H1 (cell line): Measurements from ENCODE around the gene XDH. TPM values are rescaled to one million over a fixed set of nuclear protein-coding genes. Genes with fewer than 3 reads are reported as not detected.

Experiments used
- ASH2L ChIP-seq: fragments of 200-600, 300-600 bp; sonication (generic); IDR thresholded peaks from one replicate; pipeline ENCODE4 v1.7.1; 2017; ENCODE audit warnings: low read length
- CHD1 ChIP-seq: IDR thresholded peaks from 2 replicates; pipeline ENCODE4 v1.6.1; 2012; ENCODE audit warnings: low read depth, low read length, improper control_type of control experiment
- GABPA ChIP-seq: IDR thresholded peaks from 2 replicates; pipeline ENCODE4 v1.6.1; 2011; ENCODE audit warnings: mild to moderate bottlenecking, low read length, moderate library complexity, borderline replicate concordance; ENCODE audit not compliant: insufficient read depth
- POU5F1 ChIP-seq: IDR thresholded peaks from 2 replicates; pipeline ENCODE4 v1.6.1; 2011; ENCODE audit warnings: low read depth, mild to moderate bottlenecking, low read length, moderate library complexity
- RNF2 ChIP-seq: fragments of 200-900, 300-1000 bp; sonication (generic); IDR thresholded peaks from 2 replicates; pipeline ENCODE4 v1.7.1; 2016; ENCODE audit warnings: borderline replicate concordance, low read depth, mild to moderate bottlenecking, antibody characterized with exemption, low read length; ENCODE audit not compliant: poor library complexity, severe bottlenecking; ENCODE audit errors: missing control alignments
- YY1 ChIP-seq: IDR thresholded peaks from 2 replicates; pipeline ENCODE4 v1.6.1; 2011; ENCODE audit warnings: low read depth, mild to moderate bottlenecking, low read length
- polyA plus RNA-seq, 7 experiments: library from polyadenylated mRNA; depleted of rRNA in 3 of 7; stranded (reverse) in 5 of 7; unstranded in 2 of 7; fragments of >200 nt in 5 of 7; fragments of 200-250 nt in 2 of 7; gene quantifications; 1 replicate in 5 of 7; 2 replicates in 1 of 7; 4 replicates in 1 of 7; pipeline versions ENCODE4 v1.2.1 to v1.2.3, GENCODE V29; 2011 to 2013; ENCODE audit warnings: missing spikeins in 2 of 7, mixed read lengths in 2 of 7
- total RNA-seq: library from RNA; stranded (reverse); fragmentation: NEBNext Ultra II Directional; extraction: Animal tissue kit (Norgen Biotek cat#: 25700); gene quantifications from 2 replicates; pipeline ENCODE4 v1.2.1, GENCODE V29; 2021
- TF ChIP-seq, protein P1 (sequence below): IDR thresholded peaks from 2 replicates; pipeline ENCODE4 v1.6.1; 2012; ENCODE audit warnings: low read length, inconsistent platforms
- TF ChIP-seq, protein P2 (sequence below): fragments of 300-600 bp; sonication (generic); IDR thresholded peaks from 2 replicates; pipeline ENCODE4 v1.7.1; 2012; ENCODE audit warnings: low read length, moderate library complexity, mild to moderate bottlenecking, inconsistent platforms; ENCODE audit not compliant: insufficient replicate concordance

The XDH gene
- total and polyA plus RNA-seq, 2 of the 8 experiments (the other 6 are each of a cell fraction or from before 2014, with no cell fraction given) = 0.68 to 1.2 TPM

DNA sequence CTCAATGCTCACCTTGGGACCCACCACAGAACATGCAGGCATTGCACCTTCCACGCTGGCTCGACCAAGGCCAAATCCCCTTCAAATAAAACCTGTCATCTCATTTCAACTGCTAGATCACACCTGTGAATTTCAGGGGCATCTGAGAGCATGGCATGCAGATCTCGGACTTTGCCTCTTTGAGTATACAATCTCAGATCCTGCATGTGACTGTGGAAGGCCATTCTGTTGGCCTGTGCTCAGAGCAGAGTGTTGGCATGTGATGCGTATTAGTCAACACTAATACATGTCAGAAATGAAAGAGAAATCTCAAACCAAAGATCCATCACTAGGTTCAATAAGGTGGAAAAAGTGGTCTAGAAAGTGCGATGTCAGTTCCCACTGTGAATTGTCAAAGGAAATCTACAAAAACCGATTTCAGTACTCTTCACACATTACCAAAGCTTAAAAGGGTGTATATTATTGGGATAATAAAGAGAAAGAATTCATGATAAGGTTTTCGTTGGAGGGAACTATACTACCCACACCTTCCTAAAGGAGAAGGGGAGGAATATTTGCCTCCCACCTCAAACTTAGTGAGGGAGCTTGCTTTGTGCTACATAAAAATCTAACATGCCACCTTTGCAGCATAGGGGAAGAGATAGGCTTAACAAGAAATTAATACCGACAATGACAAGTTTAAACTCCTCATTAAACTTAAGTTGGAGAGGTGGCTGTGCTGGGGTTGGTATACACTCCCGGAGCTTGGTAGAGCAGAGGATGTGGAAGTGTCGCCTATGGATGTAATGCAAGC, 7.8 kb downstream of the XDH start (continued):
- TF ChIP-seq, protein P1, sequence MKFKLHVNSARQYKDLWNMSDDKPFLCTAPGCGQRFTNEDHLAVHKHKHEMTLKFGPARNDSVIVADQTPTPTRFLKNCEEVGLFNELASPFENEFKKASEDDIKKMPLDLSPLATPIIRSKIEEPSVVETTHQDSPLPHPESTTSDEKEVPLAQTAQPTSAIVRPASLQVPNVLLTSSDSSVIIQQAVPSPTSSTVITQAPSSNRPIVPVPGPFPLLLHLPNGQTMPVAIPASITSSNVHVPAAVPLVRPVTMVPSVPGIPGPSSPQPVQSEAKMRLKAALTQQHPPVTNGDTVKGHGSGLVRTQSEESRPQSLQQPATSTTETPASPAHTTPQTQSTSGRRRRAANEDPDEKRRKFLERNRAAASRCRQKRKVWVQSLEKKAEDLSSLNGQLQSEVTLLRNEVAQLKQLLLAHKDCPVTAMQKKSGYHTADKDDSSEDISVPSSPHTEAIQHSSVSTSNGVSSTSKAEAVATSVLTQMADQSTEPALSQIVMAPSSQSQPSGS = no peak
- TF ChIP-seq ASH2L = no peak
- TF ChIP-seq, protein P2, sequence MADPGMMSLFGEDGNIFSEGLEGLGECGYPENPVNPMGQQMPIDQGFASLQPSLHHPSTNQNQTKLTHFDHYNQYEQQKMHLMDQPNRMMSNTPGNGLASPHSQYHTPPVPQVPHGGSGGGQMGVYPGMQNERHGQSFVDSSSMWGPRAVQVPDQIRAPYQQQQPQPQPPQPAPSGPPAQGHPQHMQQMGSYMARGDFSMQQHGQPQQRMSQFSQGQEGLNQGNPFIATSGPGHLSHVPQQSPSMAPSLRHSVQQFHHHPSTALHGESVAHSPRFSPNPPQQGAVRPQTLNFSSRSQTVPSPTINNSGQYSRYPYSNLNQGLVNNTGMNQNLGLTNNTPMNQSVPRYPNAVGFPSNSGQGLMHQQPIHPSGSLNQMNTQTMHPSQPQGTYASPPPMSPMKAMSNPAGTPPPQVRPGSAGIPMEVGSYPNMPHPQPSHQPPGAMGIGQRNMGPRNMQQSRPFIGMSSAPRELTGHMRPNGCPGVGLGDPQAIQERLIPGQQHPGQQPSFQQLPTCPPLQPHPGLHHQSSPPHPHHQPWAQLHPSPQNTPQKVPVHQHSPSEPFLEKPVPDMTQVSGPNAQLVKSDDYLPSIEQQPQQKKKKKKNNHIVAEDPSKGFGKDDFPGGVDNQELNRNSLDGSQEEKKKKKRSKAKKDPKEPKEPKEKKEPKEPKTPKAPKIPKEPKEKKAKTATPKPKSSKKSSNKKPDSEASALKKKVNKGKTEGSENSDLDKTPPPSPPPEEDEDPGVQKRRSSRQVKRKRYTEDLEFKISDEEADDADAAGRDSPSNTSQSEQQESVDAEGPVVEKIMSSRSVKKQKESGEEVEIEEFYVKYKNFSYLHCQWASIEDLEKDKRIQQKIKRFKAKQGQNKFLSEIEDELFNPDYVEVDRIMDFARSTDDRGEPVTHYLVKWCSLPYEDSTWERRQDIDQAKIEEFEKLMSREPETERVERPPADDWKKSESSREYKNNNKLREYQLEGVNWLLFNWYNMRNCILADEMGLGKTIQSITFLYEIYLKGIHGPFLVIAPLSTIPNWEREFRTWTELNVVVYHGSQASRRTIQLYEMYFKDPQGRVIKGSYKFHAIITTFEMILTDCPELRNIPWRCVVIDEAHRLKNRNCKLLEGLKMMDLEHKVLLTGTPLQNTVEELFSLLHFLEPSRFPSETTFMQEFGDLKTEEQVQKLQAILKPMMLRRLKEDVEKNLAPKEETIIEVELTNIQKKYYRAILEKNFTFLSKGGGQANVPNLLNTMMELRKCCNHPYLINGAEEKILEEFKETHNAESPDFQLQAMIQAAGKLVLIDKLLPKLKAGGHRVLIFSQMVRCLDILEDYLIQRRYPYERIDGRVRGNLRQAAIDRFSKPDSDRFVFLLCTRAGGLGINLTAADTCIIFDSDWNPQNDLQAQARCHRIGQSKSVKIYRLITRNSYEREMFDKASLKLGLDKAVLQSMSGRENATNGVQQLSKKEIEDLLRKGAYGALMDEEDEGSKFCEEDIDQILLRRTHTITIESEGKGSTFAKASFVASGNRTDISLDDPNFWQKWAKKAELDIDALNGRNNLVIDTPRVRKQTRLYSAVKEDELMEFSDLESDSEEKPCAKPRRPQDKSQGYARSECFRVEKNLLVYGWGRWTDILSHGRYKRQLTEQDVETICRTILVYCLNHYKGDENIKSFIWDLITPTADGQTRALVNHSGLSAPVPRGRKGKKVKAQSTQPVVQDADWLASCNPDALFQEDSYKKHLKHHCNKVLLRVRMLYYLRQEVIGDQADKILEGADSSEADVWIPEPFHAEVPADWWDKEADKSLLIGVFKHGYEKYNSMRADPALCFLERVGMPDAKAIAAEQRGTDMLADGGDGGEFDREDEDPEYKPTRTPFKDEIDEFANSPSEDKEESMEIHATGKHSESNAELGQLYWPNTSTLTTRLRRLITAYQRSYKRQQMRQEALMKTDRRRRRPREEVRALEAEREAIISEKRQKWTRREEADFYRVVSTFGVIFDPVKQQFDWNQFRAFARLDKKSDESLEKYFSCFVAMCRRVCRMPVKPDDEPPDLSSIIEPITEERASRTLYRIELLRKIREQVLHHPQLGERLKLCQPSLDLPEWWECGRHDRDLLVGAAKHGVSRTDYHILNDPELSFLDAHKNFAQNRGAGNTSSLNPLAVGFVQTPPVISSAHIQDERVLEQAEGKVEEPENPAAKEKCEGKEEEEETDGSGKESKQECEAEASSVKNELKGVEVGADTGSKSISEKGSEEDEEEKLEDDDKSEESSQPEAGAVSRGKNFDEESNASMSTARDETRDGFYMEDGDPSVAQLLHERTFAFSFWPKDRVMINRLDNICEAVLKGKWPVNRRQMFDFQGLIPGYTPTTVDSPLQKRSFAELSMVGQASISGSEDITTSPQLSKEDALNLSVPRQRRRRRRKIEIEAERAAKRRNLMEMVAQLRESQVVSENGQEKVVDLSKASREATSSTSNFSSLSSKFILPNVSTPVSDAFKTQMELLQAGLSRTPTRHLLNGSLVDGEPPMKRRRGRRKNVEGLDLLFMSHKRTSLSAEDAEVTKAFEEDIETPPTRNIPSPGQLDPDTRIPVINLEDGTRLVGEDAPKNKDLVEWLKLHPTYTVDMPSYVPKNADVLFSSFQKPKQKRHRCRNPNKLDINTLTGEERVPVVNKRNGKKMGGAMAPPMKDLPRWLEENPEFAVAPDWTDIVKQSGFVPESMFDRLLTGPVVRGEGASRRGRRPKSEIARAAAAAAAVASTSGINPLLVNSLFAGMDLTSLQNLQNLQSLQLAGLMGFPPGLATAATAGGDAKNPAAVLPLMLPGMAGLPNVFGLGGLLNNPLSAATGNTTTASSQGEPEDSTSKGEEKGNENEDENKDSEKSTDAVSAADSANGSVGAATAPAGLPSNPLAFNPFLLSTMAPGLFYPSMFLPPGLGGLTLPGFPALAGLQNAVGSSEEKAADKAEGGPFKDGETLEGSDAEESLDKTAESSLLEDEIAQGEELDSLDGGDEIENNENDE = no peak
- TF ChIP-seq GABPA = no peak
- no peak for TF ChIP-seq RNF2
- TF ChIP-seq POU5F1 = no peak
- TF ChIP-seq YY1 = no peak
- TF ChIP-seq CHD1 = no peak
